Fibroblast of the conjunctiva (primary cell): ENCODE results near the gene TMEM209.
"Not testable (repeated sequence)": the region's sequence is repeated elsewhere in the genome, so short reads cannot be mapped to it uniquely, and the experiment has no call there.

Experiments used
- DNase-seq: peaks from one replicate; pipeline ENCODE4 v3.0.0-alpha.2; 2010; ENCODE audit warnings: low read depth

Gene TMEM209

DNA sequence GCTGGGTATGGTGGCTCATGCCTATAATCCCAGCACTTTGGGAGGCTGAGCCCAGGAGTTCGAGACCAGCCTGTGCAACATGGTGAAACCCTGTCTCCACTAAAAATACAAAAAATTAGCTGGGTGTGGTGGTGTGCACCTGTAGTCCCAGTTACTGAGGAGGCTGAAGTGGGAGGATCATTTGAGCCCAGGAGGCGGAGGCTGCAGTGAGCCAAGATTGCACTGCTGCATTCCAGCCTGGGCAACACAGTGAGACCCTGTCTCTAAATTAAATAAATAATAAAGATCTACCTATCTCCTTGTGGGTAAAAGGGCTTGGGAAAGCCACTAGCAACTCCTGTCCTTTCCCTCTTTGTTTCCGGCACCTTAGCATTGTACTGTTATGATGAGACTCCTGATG is 78.4 kb downstream of the TMEM209 start:
- DNase-seq, result not testable (repeated sequence)

DNA sequence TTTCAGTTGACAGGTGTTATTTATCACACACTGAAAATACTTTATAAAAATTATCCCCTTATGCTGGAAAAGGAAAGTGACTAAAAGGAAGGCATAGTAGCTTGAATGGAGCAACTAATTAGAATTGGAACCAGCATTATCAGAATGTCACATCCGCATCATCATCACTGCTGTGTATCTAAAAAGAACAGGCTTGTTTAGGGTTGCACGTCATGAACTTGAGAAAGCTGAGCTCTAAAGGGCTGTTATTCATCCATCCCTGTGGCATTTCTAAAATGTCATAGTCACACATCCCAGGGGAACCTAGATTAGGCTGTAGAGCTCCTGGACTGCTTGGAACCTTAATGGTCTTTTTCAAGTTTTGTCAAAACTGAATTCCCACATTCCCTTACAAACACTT is 80.5 kb downstream of the TMEM209 start:
- DNase-seq, result no peak

DNA sequence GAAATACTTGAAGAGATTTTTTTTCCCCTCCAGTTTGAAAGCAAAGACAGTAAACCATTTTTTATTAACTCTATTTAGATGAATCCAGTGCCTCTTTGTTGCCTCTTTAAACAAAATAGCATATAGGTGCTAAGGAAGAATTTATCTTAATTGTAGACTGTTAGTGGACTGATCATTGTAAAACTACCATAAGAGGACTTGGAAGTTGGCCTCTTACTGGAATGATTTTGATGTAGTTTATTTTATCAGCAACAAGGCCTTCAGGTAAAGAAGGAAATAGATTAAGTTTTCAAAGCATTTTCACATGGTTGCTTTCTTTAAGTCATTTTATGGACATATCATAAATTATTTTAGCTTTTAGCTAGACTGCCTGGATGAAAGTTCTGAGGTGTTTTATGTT is 81.7 kb downstream of the TMEM209 start:
- no peak for DNase-seq

DNA sequence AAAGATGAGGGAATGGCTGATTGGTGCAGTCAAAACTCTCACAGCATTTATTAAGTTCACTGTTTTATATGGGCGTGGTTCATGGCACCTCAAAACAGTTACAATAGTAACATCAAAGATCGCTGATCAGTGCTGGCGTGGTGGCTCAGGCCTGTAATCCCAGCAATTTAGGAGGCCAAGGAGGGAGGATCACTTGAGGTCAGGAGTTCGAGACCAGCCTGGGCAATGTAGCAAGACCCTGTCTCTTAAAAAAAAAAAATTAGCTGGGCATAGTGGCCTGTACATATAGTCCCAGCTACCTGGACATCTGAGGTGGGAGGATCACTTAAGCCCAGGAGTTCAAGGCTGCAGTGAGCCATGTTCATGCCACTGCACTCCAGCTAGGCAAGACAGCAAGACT is 86.4 kb downstream of the TMEM209 start:
- DNase-seq, result no peak

DNA sequence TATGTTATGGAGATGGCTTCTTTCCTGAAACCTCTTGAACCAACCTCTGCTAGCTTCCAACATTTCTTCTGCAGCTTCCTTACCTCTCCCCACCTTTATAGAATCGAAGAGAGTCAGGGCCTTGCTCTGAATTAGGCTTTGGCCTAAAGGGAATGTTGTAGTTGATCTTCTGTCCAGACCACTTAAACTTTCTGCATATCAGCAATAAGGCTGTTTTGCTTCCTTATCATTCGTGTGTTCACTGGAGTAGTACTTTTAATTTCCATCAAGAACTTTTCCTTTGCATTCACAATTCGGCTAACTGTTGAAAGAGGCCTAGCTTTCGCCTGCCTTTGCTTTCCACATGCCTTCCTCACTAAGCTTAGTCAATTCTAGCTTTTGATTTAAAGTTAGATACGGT is 86.9 kb downstream of the TMEM209 start:
- no peak for DNase-seq

DNA sequence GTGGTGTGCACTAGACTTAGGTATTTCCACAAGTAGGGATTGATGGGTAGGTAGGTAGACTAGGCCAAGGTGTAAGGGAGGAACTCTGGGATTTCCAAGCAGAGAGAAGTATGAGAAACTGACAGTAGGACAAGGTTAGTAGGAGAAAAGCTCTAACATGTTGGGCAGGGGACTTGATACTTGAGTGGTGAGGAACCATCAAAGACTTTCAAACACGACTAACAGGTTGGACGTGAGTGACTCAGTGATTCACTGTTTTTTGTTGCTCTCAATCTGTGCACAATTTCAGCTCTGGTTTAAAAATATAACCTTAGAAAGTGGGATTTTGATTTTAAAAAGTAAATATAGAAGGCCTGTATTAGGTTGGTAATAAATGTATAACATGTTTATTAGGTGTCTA is 90.4 kb downstream of the TMEM209 start:
- DNase-seq, result no peak
